GM21529 (cell line): ENCODE results near the gene NGRN.
"Not testable (repeated sequence)": the region's sequence is repeated elsewhere in the genome, so short reads cannot be mapped to it uniquely, and the experiment has no call there.

Experiments
- ATAC-seq: cut with Tn5 transposase; IDR thresholded peaks from one replicate; pipeline ENCODE4 v1.9.1; 2021; ENCODE audit not compliant: unreplicated experiment

NGRN gene

DNA sequence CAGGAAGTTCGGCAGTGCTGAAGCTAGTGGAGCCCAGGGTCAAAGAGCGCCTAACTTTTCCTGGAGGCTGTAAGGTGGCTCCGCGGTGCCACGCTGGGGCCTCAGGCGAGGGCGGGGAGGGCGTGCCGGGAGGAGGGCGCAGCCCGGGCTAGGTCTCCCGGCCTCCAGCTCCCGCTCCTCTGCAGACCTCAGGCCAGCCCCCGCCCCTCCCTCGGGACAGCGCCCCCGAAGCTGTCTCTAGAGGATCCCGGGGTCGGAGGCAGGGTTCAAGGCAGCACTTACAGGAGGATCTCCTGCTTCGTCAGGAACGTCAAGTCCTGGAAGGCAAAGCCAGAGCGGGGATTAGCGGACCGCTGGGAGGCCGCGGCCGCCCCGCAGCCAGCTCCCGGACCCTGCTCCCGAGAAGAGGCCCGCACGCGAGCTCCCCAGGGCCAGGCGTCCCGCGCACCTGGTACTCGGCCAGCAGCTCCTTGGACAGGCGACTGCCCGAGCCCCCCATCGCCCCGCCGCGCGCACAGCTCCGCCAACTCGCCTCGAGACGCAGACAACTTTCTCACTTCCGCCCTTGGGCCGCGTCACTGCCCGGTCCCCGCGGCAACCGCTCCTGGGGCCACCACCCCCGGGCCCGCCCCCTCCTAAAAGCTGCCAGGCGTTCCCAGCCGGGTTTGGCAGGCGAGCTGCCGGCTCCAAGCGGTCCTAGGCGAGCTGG is 31.9 kb upstream of the NGRN start, which contains the start of gene CIB1:
Gene CIB1 (minus strand): TSS at position 555 of the 709 bp plus-strand sequence. CDS start 56 bp downstream, at position 499.
- peak; percentile 78 for ATAC-seq

DNA sequence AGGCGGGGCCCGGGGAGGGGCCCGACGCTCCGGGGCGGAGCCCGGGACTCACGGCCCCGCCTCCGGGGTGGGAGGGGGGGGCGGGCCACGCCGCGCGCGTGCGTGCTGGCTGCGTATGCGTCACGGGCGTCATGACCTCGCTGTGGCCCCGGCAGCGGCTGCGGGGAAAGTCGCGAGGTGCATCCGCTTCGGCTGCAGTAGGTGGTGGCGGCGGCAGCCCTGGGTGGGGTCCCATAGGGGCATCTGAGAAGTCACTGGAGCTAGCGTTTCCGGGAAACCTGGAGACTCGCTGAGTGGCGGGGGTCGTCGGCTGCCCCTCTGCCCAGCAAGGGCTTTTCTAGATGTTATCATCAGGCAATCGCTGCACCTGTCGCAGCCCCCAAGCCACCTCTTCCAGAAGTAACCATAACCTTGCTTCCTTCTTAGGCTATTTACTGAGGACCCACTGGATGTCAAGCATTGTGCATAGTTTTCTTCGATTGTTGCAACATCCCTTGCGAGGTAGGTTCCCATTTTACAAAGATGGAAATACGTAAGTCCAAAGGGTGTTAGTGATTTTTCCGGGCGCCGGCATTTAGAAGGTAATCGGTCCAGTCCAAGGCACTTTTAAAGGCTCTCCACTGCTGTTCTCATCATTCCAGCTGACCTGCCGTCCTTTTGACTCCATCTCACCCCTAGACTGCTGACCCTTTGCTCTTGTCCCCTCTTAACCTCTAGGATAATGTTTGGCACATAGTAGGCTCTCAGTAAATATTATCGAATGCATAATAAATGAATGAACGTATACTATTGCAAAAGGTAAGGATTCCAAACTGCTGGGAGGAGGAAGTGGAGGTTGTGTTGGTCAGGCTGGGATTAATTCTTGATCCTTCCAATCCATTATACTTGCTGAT is 31.1 kb upstream of the NGRN start, which contains the start of gene GDPGP1:
Gene GDPGP1 (plus strand): TSS at position 114 of the 893 bp plus-strand sequence. CDS start 6,700 bp downstream, outside the sequence.
- peak; percentile 64 for ATAC-seq

DNA sequence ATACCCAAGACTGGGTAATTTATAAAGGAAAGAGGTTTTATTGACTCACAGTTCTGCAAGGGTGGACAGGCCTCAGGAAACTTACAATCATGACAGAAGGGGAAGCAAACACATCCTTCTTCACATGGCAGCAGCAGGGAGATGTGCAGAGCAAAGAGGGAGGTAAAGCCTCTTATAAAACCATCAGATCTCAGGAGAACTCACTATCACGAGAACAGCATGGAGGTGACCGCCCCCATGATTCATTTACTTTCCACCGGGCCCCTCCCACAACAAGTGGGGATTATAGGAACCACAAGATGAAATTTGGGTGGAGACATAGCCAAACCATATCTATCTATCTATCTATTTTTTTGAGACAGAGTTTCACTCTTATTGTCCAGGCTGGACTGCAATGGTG is 26.1 kb upstream of the NGRN start:
- ATAC-seq = no peak

DNA sequence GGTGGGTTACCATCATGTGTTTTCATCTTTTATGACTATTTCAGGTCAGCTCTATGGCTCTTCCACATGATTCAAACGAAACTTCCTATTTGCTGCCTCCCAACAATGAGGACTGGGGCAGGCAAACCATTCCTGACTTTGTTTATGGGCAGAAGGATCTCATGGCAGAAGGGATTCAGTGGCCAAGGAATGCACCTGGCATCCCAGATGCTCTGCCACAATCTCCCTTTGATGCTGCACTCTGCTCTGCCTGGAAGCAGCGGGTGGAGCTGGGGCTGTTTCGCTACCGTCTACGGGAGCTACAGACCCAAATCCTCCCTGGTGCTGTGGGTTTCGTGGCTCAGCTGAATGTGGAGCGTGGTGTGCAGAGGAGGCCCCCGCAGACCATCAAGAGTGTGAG is 24.6 kb upstream of the NGRN start:
- no peak for ATAC-seq

DNA sequence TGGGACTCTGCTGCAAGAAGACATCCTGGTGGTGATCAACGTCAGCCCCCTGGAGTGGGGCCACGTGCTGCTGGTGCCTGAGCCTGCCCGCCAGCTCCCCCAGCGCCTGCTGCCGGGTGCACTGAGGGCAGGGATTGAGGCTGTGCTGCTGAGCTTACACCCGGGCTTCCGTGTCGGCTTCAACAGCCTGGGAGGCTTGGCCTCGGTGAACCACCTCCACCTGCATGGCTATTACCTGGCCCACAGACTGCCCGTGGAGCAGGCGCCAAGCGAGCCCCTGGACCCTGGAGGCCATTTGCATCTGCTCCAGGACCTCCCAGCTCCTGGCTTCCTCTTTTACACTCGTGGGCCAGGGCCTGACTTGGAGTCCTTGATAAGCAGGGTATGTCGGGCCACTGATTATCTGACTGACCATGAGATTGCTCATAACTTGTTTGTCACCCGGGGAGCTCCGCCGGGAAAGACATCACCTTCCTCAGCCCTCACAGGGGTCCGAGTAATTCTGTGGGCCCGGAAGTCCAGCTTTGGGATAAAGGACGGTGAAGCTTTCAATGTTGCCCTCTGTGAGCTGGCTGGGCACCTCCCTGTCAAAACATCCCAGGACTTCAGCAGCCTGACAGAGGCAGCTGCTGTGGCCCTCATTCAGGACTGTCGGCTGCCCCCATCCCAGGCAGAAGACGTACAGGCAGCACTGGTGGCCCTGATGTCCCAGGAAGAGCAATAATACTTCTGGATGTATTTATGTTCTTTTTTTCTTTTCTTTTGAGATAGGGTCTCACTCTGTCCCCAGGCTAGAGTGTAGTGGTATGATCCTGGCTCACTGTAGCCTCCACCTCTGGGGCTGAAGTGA is 23.9 kb upstream of the NGRN start:
- no peak for ATAC-seq

DNA sequence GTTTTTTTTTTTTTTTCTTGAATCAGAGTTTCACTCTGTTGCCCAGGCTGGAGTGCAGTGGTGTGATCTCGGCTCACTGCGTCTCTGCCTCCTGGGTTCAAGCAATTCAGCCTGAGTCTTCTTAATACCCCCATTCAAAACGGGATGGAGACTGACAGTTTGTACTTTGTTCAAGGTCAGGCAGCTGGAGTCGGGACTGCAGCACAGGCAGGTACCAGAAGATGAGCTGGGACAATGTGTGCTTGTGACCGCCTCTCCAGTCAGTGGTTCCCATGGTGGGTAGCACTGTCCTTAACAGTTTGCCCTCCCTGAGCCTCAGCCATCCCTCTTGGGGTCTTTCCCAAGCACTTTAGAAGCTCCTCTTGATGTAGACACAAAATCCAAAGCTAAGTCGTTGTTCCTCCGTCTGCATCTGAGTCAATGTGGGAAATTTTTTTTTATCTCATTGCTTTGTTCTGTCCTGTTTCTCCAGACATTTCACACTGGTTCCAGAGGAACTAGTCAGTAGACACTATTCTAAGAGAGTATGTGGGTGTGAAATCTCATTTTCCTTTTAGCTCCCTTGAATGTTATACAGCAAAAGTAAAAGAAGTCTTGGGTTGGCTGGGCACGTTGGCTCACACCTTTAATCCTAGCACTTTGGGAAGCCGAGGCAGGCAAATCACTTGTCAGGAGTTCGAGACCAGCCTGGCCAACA is 21.4 kb upstream of the NGRN start:
- no peak for ATAC-seq

DNA sequence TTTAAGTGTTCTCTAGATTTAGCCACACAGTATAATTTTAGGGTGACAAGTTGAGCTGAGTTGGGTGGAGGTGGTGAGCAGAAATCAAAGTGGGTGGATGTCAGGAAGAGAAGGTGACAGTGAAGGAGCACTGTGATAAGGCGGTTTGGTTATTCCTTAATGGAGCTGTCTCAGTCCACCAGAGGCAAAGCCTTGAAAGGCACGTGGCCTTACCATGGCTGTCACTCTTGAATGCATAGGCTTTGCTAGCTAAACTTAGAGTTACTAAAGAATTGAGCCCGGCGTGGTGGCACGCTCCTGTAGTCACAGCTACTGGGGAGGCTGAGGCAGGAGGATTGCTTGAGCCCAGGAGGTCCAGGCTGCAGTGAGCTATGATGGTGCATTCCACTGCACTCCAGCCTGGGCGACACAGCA is 16.7 kb upstream of the NGRN start:
- ATAC-seq = no peak

DNA sequence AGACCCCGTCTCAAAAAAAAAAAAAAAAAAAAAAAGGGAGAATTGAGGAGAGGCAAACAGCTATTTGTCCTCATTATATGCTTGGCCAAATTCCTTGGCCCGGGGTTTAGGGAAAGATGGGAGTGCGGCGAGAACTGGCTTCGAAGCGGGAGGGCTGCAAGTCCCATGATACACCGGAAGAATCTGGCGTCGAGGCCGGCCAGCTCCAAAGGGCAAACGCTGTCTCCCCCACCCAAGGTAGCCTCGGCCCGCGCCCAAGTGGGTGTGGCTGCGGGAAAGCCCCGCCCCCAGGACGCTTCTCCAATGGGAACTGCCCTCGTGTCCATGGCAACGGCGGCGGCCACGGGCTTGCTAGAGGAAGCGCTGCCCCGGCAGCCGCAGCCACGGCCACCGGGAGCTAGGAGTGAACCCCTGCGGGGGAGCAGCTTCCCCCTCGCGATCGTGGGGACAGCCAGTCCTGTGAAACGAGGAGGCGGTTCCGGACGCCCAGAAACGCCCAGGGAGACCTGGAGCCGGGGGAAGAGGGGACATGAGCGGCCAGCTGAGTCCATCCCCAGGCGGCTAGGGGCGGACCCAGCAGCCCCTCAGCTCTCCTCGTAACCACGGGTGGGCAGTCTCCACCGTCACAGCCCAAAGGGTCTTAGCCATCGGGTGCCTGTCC is 16.1 kb upstream of the NGRN start, which contains the start of gene TTLL13:
Gene TTLL13 (plus strand): TSS at position 354 of the 661 bp plus-strand sequence. CDS start 1,075 bp downstream, outside the sequence.
- ATAC-seq = no peak

DNA sequence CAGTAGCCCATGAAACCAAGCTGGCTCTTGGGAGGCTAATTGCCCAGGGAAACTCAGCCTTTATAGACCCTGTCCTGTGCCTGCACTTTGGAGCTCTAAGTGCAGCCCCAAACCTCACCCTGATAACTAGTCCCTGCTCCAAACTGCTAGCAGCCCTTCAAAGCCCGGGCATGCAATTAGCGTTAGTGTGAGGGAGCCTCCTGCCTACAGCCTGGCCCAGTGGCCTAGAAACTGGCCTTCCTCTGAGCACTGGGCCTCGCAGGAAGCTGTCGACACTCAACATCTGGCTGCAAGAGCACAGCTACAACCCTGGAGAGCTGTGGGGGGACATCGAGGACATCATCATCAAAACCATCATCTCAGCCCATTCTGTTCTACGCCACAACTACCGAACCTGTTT is 7.7 kb upstream of the NGRN start:
- no peak for ATAC-seq

DNA sequence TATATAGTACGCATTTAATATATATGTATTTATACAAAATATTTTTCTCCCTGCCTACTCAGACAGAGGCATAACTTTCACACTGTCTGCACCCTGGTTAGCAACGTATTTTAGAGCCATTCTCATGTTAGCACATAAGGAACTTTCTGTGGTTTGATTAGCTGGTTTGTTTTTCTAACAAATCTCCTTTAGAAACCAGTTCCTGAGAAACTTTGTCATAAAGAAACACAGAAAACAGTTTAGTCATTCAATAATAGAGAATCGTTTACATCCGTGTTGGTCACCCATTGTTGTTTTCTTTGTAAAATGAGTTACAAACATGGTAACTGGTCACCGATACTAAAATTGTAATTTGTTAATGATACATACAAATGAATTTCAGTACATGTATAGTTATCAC is 5.9 kb upstream of the NGRN start:
- peak; percentile 92 for ATAC-seq

DNA sequence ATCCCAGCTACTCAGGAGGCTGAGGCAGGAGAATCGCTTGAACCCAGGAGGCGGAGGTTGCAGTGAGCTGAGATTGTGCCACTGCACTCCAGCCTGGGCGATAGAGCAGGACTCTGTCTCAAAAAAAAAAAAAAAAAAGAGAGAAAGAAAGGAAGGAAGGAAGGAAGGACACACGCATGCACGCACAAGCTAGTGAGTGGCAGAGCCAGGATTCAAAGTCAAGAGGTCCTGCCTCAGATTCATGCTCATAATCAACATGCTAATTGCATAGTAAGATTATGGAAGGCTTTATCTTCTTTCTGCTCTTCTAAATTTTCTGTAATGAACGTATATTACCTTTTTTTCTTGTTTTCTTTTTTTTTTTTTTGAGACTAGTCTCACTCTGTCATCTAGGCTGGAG is 4.7 kb upstream of the NGRN start:
- not testable (repeated sequence) for ATAC-seq

DNA sequence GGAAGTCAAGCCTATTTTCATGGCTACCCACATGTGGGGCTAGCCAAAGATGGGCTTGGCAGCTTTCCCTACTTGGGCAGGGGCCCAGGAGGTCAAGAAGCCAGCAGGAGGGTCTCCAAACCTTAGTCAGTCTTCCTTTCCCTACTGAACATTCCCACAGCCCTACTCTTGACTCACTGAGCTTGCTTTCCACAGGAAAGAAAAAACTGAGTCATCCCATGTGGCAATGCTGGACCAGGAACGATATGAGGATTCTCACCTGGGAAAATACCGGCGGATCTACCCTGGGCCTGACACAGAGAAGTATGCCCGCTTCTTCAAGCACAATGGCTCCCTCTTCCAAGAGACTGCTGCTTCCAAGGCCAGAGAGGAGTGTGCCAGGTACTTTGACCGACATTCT is 3.7 kb upstream of the NGRN start:
- no peak for ATAC-seq

DNA sequence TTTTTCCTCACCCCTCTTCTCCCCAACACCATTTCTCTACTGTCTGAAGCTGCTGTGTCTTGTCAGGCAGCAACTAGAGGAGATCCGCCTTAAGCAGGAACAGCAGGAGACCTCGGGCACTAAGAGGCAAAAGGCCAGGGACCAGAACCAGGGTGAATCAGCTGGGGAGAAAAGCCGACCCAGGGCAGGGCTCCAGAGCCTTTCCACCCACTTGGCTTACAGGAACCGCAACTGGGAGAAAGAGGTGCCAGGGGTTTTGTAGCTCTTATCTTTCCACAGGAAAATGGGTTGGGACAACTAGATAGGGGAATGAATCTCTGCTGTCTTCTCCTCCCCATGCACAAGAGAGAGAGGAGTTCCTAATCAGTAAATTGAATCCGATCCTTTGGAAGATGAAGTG is 3.0 kb upstream of the NGRN start:
- ATAC-seq = no peak

DNA sequence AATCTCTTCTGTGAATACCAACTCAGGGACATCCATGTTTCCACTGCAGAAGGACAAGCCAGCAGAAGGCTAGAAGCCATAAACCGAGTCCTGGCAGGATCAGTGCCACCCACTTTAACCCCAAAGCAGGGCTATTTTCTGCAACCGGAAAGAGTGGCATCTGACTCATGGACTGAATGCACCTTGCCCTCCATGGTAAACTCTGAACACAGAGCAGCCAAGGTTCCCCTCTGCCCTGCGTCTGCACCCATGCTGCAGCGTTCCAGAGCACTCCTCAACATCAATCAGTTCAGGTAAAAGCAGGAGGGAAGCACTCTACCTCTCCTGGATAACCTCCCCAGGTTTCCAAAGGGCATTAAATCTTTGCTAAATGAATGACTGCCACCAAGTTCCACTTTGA is 801 bp upstream of the NGRN start:
- ATAC-seq = no peak

DNA sequence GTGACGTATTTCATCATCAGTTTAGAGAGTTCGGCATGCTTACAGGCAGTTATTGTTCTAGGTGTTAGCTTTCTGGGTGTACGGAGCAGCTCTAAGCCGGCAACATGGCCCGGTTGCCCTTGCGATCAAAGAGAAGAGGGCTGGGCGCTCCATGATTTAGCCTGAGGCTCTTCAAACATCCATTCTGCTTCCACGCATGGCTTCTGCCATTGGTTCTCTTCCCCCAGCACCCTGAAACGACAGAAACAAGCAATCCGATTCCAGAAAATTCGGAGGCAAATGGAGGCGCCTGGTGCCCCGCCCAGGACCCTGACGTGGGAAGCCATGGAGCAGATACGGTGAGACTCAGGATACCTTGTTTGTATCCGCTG is 574 bp downstream of the NGRN start:
- peak; percentile 10 for ATAC-seq

DNA sequence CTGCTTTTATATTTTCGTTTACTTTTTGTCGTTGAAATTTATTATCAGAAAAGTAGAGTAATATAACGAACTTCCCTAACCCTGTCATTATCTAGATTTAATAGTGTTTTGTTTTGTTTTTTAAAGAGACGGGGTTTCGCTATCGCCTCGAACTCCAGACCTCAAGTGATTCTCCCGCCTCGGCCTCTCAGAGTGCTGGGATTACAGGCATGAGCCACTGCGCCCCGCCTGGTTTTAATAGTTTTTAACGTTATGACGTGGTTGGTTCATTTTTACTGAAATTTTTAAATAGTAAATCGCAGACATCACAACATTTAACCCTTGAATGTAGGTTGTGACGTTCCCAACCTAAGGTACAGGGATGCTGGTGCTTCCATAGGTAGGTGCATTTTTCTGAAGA is 1.0 kb downstream of the NGRN start:
- no peak for ATAC-seq

DNA sequence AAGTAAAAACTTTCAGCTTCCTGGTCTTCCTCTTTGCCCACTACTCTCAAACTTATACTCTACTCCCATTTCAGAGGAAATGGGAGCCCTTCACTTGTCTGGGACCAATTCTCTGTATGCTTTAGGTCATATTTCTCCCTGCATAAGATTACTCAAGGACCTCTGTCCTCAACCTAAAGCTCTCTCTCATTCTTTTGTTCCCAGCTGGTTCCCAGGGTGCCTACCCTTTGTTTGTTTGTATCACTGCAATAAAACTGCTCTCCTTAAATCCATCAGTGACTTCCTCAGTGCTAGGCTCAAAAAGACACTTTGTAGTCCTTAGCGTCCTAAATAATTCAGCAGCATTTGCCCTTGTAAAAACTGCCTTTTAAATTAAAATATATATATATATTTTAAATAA is 2.9 kb downstream of the NGRN start:
- ATAC-seq = no peak

DNA sequence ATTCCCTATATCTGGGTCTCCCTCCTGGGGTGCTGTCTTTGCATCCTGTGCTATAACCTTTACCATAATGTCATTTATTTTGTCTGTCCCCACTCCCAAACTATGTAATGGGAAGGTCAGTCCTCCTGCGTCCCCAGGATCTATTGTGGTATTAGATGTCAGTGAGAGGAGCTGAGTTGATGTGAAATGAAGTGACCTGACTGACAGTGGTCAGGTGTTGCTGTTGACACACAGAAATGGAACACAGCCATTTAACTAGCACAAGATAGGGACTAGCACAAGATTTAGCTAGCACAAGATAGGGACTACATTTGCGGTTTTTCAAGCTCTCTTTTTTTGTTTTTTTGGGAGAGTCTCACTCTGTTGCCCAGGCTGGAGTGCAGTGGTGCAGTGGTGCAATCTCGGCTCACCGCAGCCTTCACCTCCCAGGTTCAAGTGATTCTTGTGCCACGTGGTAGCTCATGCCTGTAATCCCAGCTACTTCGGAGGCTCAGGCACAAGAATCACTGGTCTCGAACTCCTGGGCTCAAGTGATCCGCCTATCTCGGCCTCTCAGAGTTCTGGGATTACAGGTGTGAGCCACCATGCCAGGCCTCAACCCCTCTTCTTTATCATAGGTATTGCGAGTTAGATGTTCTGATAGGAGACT is 5.2 kb downstream of the NGRN start:
- no peak for ATAC-seq

DNA sequence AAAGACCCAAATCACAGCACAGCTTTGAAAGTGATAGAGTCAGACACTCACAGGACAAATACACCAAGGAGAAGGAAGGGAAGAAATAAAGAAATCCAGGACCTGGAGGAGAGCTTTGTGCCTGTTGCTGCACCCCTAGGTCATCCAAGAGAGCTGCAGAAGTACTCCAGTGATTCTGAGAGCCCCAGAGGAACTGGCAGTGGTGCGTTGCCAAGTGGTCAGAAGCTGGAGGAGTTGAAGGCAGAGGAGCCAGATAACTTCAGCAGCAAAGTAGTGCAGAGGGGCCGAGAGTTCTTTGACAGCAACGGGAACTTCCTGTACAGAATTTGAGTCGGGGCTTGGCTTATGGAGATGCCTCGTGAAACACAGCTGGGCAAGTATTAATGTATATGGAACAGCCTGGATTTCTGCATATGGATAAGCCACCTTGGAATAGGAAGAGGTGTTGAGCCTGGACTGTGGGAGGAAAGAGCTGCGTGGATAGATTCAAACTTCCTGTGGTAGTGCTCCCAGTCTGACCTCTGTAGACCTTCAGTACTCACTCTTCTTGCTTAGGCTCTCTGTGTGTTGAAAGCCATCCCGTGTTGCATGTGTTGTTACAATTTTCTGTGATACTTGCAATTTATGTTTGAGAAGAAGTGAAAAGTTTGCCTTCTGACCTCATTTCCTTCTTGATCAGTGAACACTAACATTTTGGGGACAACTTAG is 6.1 kb downstream of the NGRN start:
- ATAC-seq = no peak
